B cell (primary cell): ENCODE measurements around the gene DOCK1. TPM values are rescaled to one million over a fixed set of nuclear protein-coding genes. Genes with fewer than 3 reads are reported as not detected.

Source experiments
- ATAC-seq: fragments of 200-7000 bp; cut with Tn5 transposase; one replicate; pipeline ENCODE4 v1.10.0; 2021; ENCODE audit warnings: low read depth, mild to moderate bottlenecking, moderate number of reproducible peaks, moderate library complexity
- CTCF ChIA-PET: fragments of 350-600 bp; sonication (Branson Sonifier 250); formaldehyde crosslinking; loops from one replicate; lab custom pipeline; 2021; ENCODE audit warnings: antibody characterized with exemption, inconsistent platforms; lab: Charles Lee
- POLR2A ChIA-PET: fragments of 350-600 bp; sonication (Branson Sonifier 250); formaldehyde crosslinking; loops from one replicate; lab custom pipeline; 2021; ENCODE audit warnings: antibody characterized with exemption; lab: Charles Lee
- DNase-seq: peaks from one replicate; pipeline ENCODE4 v3.0.0; 2013
- H2AFZ ChIP-seq: 2 replicates; pipeline ENCODE4 v1.6.1; 2012; ENCODE audit warnings: mild to moderate bottlenecking, low read depth, low read length; ENCODE audit not compliant: insufficient read depth, poor library complexity, severe bottlenecking
- H3K27ac ChIP-seq, 2 donors: 1 replicate in 1 of 2; 2 replicates in 1 of 2; pipeline ENCODE4 v1.5.1; 2012 to 2013; ENCODE audit warnings: low read length in 2 of 2, mild to moderate bottlenecking in 2 of 2, moderate library complexity in 1 of 2
- H3K27me3 ChIP-seq, 4 experiments: fragments of 200-600 bp in 1 of 4; sonication (generic) in 1 of 4; replicated peaks in 1 of 4; 1 replicate in 2 of 4; 2 replicates in 2 of 4; pipeline versions ENCODE4 v1.6.1 to v1.7.0; 2013 to 2016; ENCODE audit warnings: low read length in 3 of 4, mild to moderate bottlenecking in 2 of 4, mixed read lengths in 1 of 4, moderate library complexity in 1 of 4; ENCODE audit not compliant: insufficient read depth in 4 of 4, control insufficient read depth in 3 of 4; ENCODE audit errors: control extremely low read depth in 1 of 4
- H3K36me3 ChIP-seq, 2 experiments: replicated peaks in 1 of 2; 1 replicate in 1 of 2; 2 replicates in 1 of 2; pipeline versions ENCODE4 v1.6.1 to v1.7.1; 2013; ENCODE audit warnings: low read length in 1 of 2; ENCODE audit not compliant: insufficient read depth in 2 of 2, control insufficient read depth in 1 of 2; ENCODE audit errors: control extremely low read depth in 1 of 2, extremely low read depth in 1 of 2
- H3K4me1 ChIP-seq, 2 donors: fragments of 200-600 bp in 1 of 2; sonication (generic) in 1 of 2; 1 replicate in 1 of 2; 2 replicates in 1 of 2; pipeline versions ENCODE4 v1.5.1 to v1.6.1; 2013 to 2017; ENCODE audit warnings: low read length in 2 of 2; ENCODE audit not compliant: control insufficient read depth in 2 of 2, insufficient read depth in 2 of 2
- H3K4me2 ChIP-seq: replicated peaks from 2 replicates; pipeline ENCODE3; 2012; ENCODE audit warnings: mild to moderate bottlenecking, low read depth, low read length; ENCODE audit not compliant: poor library complexity, severe bottlenecking
- H3K4me3 ChIP-seq, 5 experiments: fragments of 200-600 bp in 1 of 5; sonication (generic) in 1 of 5; 1 replicate in 3 of 5; 2 replicates in 2 of 5; pipeline versions ENCODE4 v1.5.1 to v1.7.0; 2011 to 2016; ENCODE audit warnings: low read length in 4 of 5, mild to moderate bottlenecking in 4 of 5, low read depth in 2 of 5, control low read depth in 1 of 5, moderate library complexity in 1 of 5; ENCODE audit not compliant: insufficient read depth in 1 of 5; ENCODE audit errors: control extremely low read depth in 1 of 5, extremely low read depth in 1 of 5
- H3K79me2 ChIP-seq: fragments of 200-600 bp; sonication (generic); one replicate; pipeline ENCODE4 v1.6.0; 2016; ENCODE audit warnings: low read length; ENCODE audit not compliant: control insufficient read depth, insufficient read depth
- H3K9ac ChIP-seq: fragments of 200-600 bp; sonication (generic); 2 replicates; pipeline ENCODE4 v1.6.1; 2017; ENCODE audit warnings: mild to moderate bottlenecking, low read length, moderate library complexity
- H3K9me3 ChIP-seq, 3 donors: one replicate each; pipeline versions ENCODE4 v1.6.1 to v1.7.1; 2013; ENCODE audit warnings: low read length in 2 of 3; ENCODE audit not compliant: control insufficient read depth in 2 of 3, insufficient read depth in 1 of 3; ENCODE audit errors: control extremely low read depth in 1 of 3
- H4K20me1 ChIP-seq: 2 replicates; pipeline ENCODE4 v1.6.0; 2012; ENCODE audit warnings: mild to moderate bottlenecking, low read length; ENCODE audit not compliant: insufficient read depth, control insufficient read depth, poor library complexity, severe bottlenecking
- H3K27ac Mint-ChIP-seq: one replicate; pipeline ENCODE4 v1.8.0; 2021; ENCODE audit warnings: mixed read lengths
- H3K27me3 Mint-ChIP-seq: one replicate; pipeline ENCODE4 v1.8.0; 2021; ENCODE audit warnings: mixed read lengths
- H3K4me1 Mint-ChIP-seq: one replicate; pipeline ENCODE4 v1.8.0; 2021; ENCODE audit warnings: mixed read lengths
- H3K4me3 Mint-ChIP-seq: one replicate; pipeline ENCODE4 v1.8.0; 2021; ENCODE audit warnings: mixed read lengths
- H3K9me3 Mint-ChIP-seq: one replicate; pipeline ENCODE4 v1.8.0; 2022; ENCODE audit warnings: mixed read lengths; ENCODE audit not compliant: insufficient read depth
- EZH2 ChIP-seq: IDR thresholded peaks from 2 replicates; pipeline ENCODE4 v1.6.1; 2012; ENCODE audit warnings: borderline replicate concordance, low read depth, mild to moderate bottlenecking, moderate library complexity, low read length; ENCODE audit not compliant: insufficient read depth, poor library complexity, severe bottlenecking
- WGBS: methylation state at CpG from one replicate; pipeline ENCODE4 v1.1.5; 2013; ENCODE audit warnings: missing lambda C conversion rate; ENCODE audit not compliant: insufficient coverage; 5-methylcytosine and 5-hydroxymethylcytosine counted together
- intact Hi-C: fragments of 100-400 bp; cut with micrococcal nuclease; formaldehyde crosslinking; loops from one replicate; pipeline ENCODE4 v1.10.0; 2022
- polyA plus RNA-seq: library from polyadenylated mRNA; depleted of rRNA; stranded (reverse); fragments of >200 nt; gene quantifications from 2 replicates; pipeline ENCODE4 v1.2.3, GENCODE V29; 2012
- total RNA-seq, 2 donors: library from RNA; stranded (reverse); fragments of 120-200 nt in 1 of 2; gene quantifications; 1 replicate in 1 of 2; 2 replicates in 1 of 2; pipeline versions ENCODE4 v1.2.3 to v1.2.4, GENCODE V29; 2013 to 2022
- TF ChIP-seq, protein P1 (sequence below): fragments of 200-600 bp; IDR thresholded peaks from one replicate; pipeline ENCODE4 v1.8.0; 2022; ENCODE audit warnings: antibody characterized with exemption, mild to moderate bottlenecking

DOCK1 gene
- total and polyA plus RNA-seq, 2 donors (not counting 1 experiment from before 2014, with no cell fraction given), result not detected

DNA sequence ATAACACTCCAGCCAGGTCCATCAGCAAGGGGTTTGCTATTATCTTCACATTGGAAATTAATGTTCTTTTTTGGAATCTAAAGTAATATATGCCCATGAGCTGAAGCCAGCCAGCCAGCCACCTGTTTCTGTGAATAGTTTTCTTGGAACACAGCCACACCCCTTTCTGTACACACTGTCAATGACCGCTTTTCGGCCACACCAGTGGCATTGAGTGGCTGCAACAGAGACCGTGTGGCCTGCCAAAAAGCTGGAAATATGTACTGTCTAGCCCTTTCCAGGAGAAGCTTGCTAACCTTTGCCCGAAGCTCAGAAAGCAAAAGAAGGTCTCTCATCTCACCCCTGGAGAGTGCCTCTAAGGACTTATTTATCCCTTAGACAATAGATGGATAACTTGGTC is 545.4 kb downstream of the DOCK1 start:
- no peaks in the 10 kb centered on the region for H3K4me1 ChIP-seq
- POLR2A ChIA-PET, result no interaction called here
- ATAC-seq (no peak), DNase-seq (no peak)
- Mint-ChIP-seq H3K27me3 (no peaks in the 10 kb centered on the region), H3K9me3 (peaks cover 1% of the 10 kb centered on the region), H3K27ac (no peak overlapping the region), H3K4me1 (no peaks in the 10 kb centered on the region), H3K4me3 (no peak overlapping the region)
- intact Hi-C loops, result no loop called here
- TF ChIP-seq EZH2, result no peak
- TF ChIP-seq, protein P1, sequence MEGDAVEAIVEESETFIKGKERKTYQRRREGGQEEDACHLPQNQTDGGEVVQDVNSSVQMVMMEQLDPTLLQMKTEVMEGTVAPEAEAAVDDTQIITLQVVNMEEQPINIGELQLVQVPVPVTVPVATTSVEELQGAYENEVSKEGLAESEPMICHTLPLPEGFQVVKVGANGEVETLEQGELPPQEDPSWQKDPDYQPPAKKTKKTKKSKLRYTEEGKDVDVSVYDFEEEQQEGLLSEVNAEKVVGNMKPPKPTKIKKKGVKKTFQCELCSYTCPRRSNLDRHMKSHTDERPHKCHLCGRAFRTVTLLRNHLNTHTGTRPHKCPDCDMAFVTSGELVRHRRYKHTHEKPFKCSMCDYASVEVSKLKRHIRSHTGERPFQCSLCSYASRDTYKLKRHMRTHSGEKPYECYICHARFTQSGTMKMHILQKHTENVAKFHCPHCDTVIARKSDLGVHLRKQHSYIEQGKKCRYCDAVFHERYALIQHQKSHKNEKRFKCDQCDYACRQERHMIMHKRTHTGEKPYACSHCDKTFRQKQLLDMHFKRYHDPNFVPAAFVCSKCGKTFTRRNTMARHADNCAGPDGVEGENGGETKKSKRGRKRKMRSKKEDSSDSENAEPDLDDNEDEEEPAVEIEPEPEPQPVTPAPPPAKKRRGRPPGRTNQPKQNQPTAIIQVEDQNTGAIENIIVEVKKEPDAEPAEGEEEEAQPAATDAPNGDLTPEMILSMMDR, result no peak
- CTCF ChIA-PET, result no interaction called here
- H3K4me3 ChIP-seq, result no peak overlapping the region
- no peak overlapping the region for H2AFZ ChIP-seq
- H3K36me3 ChIP-seq, result no peaks in the 10 kb centered on the region
- WGBS, result 97% methylated on average over 3 of the region's 4 CpGs
- H3K27ac ChIP-seq, result no peak overlapping the region
- no peaks in the 10 kb centered on the region for H3K27me3 ChIP-seq
- H3K9ac ChIP-seq, result no peak overlapping the region
- no peaks in the 10 kb centered on the region for H4K20me1 ChIP-seq
- peaks cover 0 to 4% (median 0%) of the 10 kb centered on the region in 3 donors for H3K9me3 ChIP-seq
- H3K4me2 ChIP-seq, result no peak overlapping the region
- H3K79me2 ChIP-seq, result no peaks in the 10 kb centered on the region

DNA sequence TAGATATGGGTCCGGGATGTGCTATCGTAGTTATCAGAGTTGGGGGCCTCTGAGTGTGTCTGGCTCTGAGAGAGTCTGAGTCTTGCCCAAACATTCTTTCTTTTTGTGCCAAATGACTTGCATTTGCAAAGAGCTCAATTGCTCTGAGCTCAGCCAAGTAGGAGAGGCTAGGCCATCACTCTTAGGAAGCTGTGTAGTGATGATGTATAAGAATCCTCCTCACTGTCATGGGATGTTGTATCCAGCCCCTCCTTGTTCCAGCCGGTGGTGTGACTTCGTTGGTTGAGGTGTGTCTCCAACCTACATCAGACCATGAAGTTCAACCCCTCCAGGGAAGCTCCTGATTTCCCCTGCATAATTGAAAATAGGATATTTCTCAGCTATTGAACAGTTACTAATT is 546.4 kb downstream of the DOCK1 start:
- TF ChIP-seq, protein P1, result no peak
- TF ChIP-seq EZH2, result no peak
- no peaks in the 10 kb centered on the region for H3K27me3 Mint-ChIP-seq
- no peaks in the 10 kb centered on the region for H3K4me1 Mint-ChIP-seq
- Histone ChIP-seq H3K9me3 (peaks cover 0 to 11% (median 0%) of the 10 kb centered on the region in 3 donors), H4K20me1 (no peaks in the 10 kb centered on the region), H3K4me2 (no peak overlapping the region), H3K27me3 (no peaks in the 10 kb centered on the region), H3K27ac (no peak overlapping the region), H3K4me1 (no peaks in the 10 kb centered on the region), H3K79me2 (no peaks in the 10 kb centered on the region), H3K36me3 (no peaks in the 10 kb centered on the region), H2AFZ (no peak overlapping the region), H3K9ac (no peak overlapping the region), H3K4me3 (no peak overlapping the region)
- ChIA-PET CTCF (no interaction called here), POLR2A (no interaction called here)
- H3K4me3 Mint-ChIP-seq, result no peak overlapping the region
- 100% methylated on average over 2 of the region's 4 CpGs for WGBS
- no peak for ATAC-seq
- no peak overlapping the region for H3K27ac Mint-ChIP-seq
- H3K9me3 Mint-ChIP-seq, result peaks cover 2% of the 10 kb centered on the region
- intact Hi-C loops, result no loop called here
- no peak for DNase-seq
